ENCODE data around the gene ACOXL. TPM values are rescaled to one million over a fixed set of nuclear protein-coding genes. Genes with fewer than 3 reads are reported as not detected.

ACOXL gene
- total and polyA plus RNA-seq, 2 of the 8 experiments (the other 6 are each of a cell fraction or from before 2014, with no cell fraction given) = 11.4 to 20.6 TPM

GRCh38 chr2:111148925-111149324 lies 416.6 kb downstream of the ACOXL start (continued):
- TF ChIP-seq CHD7 (IDR thresholded peaks at IDR 0.05; ENCODE audit: insufficient replicate concordance, low read length) (no peak), FOSL1 (IDR thresholded peaks at IDR 0.05; ENCODE audit: insufficient read depth, low read depth, low read length) (no peak), EP300 (IDR thresholded peaks at IDR 0.05; ENCODE audit: borderline replicate concordance in 1 of 2, low read depth in 2 of 2, low read length in 2 of 2) (no peak)
